Neural progenitor cell (in vitro differentiated cells): ENCODE data around the gene PAX5. TPM values are rescaled to one million over a fixed set of nuclear protein-coding genes. Genes with fewer than 3 reads are reported as not detected.

Source experiments
- DNase-seq: peaks from one replicate; pipeline ENCODE4 v3.0.0-alpha.2; 2016; ENCODE audit warnings: low spot score
- H2AFZ ChIP-seq: fragments of 200-600 bp; sonication (generic); replicated peaks from 2 replicates; pipeline ENCODE4 v1.6.1; 2016; ENCODE audit warnings: antibody characterized with exemption
- H3F3A ChIP-seq: fragments of 200-600 bp; sonication (generic); 2 replicates; pipeline ENCODE4 v1.6.1; 2016; ENCODE audit warnings: antibody characterized with exemption, low read depth
- H3K27ac ChIP-seq: fragments of 200-600 bp; sonication (generic); 2 replicates; pipeline ENCODE4 v1.5.1; 2016; ENCODE audit warnings: mild to moderate bottlenecking
- H3K27me3 ChIP-seq: fragments of 200-600 bp; sonication (generic); 2 replicates; pipeline ENCODE4 v1.6.1; 2016; ENCODE audit warnings: mild to moderate bottlenecking, moderate library complexity
- H3K36me3 ChIP-seq: fragments of 200-600 bp; sonication (generic); 2 replicates; pipeline ENCODE4 v1.5.1; 2016
- H3K4me1 ChIP-seq: fragments of 200-600 bp; sonication (generic); 2 replicates; pipeline ENCODE4 v1.6.1; 2016; ENCODE audit warnings: mixed run types
- H3K4me2 ChIP-seq: fragments of 200-600 bp; sonication (generic); 2 replicates; pipeline ENCODE4 v1.6.1; 2016
- H3K4me3 ChIP-seq: fragments of 200-600 bp; sonication (generic); 2 replicates; pipeline ENCODE4 v1.5.1; 2016
- H3K79me2 ChIP-seq: fragments of 200-600 bp; sonication (generic); 2 replicates; pipeline ENCODE4 v1.6.1; 2016; ENCODE audit warnings: low read depth
- H3K9ac ChIP-seq: fragments of 200-600 bp; sonication (generic); 2 replicates; pipeline ENCODE4 v1.6.1; 2016
- H3K9me3 ChIP-seq: fragments of 200-600 bp; sonication (generic); 2 replicates; pipeline ENCODE4 v1.5.1; 2016; ENCODE audit warnings: low read depth
- H4K20me1 ChIP-seq: fragments of 200-600 bp; sonication (generic); 2 replicates; pipeline ENCODE4 v1.6.1; 2016; ENCODE audit warnings: low read depth
- H3K27ac Mint-ChIP-seq: 3 replicates; pipeline ENCODE4 v1.8.0; 2021; ENCODE audit warnings: mixed read lengths
- H3K27me3 Mint-ChIP-seq: 2 replicates; pipeline ENCODE4 v1.8.0; 2022; ENCODE audit warnings: low read depth, mild to moderate bottlenecking, inconsistent platforms, moderate library complexity, mixed read lengths; ENCODE audit not compliant: insufficient read depth
- H3K36me3 Mint-ChIP-seq: 3 replicates; pipeline ENCODE4 v1.8.0; 2021; ENCODE audit warnings: mixed read lengths
- H3K4me1 Mint-ChIP-seq: 3 replicates; pipeline ENCODE4 v1.8.0; 2021; ENCODE audit warnings: mixed read lengths
- H3K4me3 Mint-ChIP-seq: 3 replicates; pipeline ENCODE4 v1.8.0; 2021; ENCODE audit warnings: mild to moderate bottlenecking, moderate library complexity, mixed read lengths
- H3K9me3 Mint-ChIP-seq: 3 replicates; pipeline ENCODE4 v1.8.0; 2020; ENCODE audit warnings: mixed read lengths
- EZH2 ChIP-seq: fragments of 200-600 bp; sonication (generic); IDR thresholded peaks from 2 replicates; pipeline ENCODE4 v1.6.1; 2017; ENCODE audit warnings: antibody characterized with exemption, mild to moderate bottlenecking, moderate library complexity
- EZH2phosphoT487 ChIP-seq: fragments of 200-600 bp; sonication (generic); IDR thresholded peaks from 2 replicates; pipeline ENCODE4 v1.6.1; 2017; ENCODE audit warnings: antibody characterized with exemption
- total RNA-seq: library from RNA; depleted of rRNA; stranded (reverse); fragments of >200 nt; gene quantifications from 2 replicates; pipeline ENCODE4 v1.2.3, GENCODE V29; 2015; ENCODE audit warnings: low replicate concordance
- TF ChIP-seq, protein P1 (sequence below): fragments of 200-600 bp; sonication (generic); IDR thresholded peaks from 2 replicates; pipeline ENCODE4 v1.5.1; 2017; ENCODE audit warnings: antibody characterized with exemption, mild to moderate bottlenecking

Gene PAX5
- total RNA-seq, 1 donor from 2014 or later, result not detected

DNA sequence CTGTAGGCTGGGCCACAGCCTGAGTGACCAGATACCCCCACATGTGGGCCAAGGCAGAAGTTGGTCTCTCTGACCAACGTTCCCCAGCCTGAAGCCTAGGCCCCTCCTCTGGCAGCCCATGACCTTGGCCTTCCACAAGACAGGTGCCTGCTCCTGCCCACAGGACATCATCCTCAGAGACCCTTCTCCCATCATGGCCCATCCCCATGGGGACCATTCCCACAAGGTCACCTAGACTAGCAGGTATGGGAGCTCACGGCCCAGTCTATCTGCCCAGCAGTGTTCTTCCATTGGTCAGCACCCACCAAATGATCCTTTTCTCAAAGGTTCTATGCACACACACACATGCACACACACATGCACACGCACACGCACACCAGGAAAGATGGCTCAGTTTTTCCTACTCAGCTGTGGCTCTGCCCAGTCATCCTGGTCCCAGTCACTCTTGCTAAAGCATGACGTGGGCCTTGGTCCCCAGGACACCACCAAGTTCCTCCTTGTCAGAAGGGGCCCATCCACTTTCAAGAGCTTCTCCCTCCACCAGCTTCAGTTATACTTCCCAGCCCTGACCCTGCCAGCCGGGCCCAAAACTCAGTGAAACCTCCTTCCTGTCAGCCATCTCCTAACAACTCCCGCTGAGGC lies 65.4 kb downstream of the PAX5 start:
- H3K4me3 ChIP-seq, result no peak overlapping the region
- H2AFZ ChIP-seq, result no peak overlapping the region
- H3K4me2 ChIP-seq, result no peak overlapping the region
- H3F3A ChIP-seq, result no peaks in the 10 kb centered on the region
- H3K27ac ChIP-seq, result no peak overlapping the region
- H3K4me1 ChIP-seq, result no peaks in the 10 kb centered on the region
- Mint-ChIP-seq H3K9me3 (no peaks in the 10 kb centered on the region), H3K27ac (peak overlapping the region; percentile 69), H3K27me3 (peaks cover 6% of the 10 kb centered on the region), H3K36me3 (peaks cover 4% of the 10 kb centered on the region), H3K4me1 (peaks cover 5% of the 10 kb centered on the region), H3K4me3 (no peak overlapping the region)
- no peaks in the 10 kb centered on the region for H3K9me3 ChIP-seq
- TF ChIP-seq, protein P1, sequence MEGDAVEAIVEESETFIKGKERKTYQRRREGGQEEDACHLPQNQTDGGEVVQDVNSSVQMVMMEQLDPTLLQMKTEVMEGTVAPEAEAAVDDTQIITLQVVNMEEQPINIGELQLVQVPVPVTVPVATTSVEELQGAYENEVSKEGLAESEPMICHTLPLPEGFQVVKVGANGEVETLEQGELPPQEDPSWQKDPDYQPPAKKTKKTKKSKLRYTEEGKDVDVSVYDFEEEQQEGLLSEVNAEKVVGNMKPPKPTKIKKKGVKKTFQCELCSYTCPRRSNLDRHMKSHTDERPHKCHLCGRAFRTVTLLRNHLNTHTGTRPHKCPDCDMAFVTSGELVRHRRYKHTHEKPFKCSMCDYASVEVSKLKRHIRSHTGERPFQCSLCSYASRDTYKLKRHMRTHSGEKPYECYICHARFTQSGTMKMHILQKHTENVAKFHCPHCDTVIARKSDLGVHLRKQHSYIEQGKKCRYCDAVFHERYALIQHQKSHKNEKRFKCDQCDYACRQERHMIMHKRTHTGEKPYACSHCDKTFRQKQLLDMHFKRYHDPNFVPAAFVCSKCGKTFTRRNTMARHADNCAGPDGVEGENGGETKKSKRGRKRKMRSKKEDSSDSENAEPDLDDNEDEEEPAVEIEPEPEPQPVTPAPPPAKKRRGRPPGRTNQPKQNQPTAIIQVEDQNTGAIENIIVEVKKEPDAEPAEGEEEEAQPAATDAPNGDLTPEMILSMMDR, result no peak
- TF ChIP-seq EZH2phosphoT487 (no peak), EZH2 (no peak)
- no peak overlapping the region for H3K9ac ChIP-seq
- no peaks in the 10 kb centered on the region for H3K27me3 ChIP-seq
- H3K79me2 ChIP-seq, result no peaks in the 10 kb centered on the region
- no peak for DNase-seq
- H4K20me1 ChIP-seq, result no peaks in the 10 kb centered on the region
- H3K36me3 ChIP-seq, result no peaks in the 10 kb centered on the region

DNA sequence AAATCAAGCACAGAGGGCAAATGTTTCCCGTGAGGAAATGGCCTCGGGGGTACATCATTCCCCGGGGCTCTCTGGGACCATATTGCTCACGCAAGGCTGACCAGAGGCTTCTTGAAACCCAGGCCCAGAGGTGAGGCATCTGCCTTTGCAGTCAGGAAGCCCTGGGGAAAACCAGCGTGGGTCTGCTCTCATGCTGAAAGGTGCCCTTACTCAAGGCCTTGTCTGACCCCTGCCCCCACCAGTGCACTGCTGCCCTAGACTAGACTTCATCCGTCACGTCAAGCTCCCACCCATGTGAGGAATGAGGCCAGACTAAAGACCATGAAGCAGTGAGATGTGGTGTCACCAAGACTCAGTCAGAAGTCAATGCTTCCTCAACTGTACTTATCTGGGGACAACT lies 66.1 kb downstream of the PAX5 start:
- no peak overlapping the region for H2AFZ ChIP-seq
- no peaks in the 10 kb centered on the region for H3K36me3 ChIP-seq
- H3K27ac ChIP-seq, result no peak overlapping the region
- no peaks in the 10 kb centered on the region for H4K20me1 ChIP-seq
- no peaks in the 10 kb centered on the region for H3K27me3 ChIP-seq
- no peaks in the 10 kb centered on the region for H3F3A ChIP-seq
- H3K4me1 ChIP-seq, result no peaks in the 10 kb centered on the region
- no peak overlapping the region for H3K4me3 Mint-ChIP-seq
- peaks cover 5% of the 10 kb centered on the region for H3K4me1 Mint-ChIP-seq
- H3K9me3 Mint-ChIP-seq, result no peaks in the 10 kb centered on the region
- no peaks in the 10 kb centered on the region for H3K9me3 ChIP-seq
- DNase-seq, result no peak
- peaks cover 4% of the 10 kb centered on the region for H3K36me3 Mint-ChIP-seq
- no peaks in the 10 kb centered on the region for H3K79me2 ChIP-seq
- H3K4me2 ChIP-seq, result no peak overlapping the region
- H3K27ac Mint-ChIP-seq, result no peak overlapping the region
- H3K27me3 Mint-ChIP-seq, result peaks cover 6% of the 10 kb centered on the region
- H3K4me3 ChIP-seq, result no peak overlapping the region
- TF ChIP-seq, protein P1, result no peak
- H3K9ac ChIP-seq, result no peak overlapping the region

DNA sequence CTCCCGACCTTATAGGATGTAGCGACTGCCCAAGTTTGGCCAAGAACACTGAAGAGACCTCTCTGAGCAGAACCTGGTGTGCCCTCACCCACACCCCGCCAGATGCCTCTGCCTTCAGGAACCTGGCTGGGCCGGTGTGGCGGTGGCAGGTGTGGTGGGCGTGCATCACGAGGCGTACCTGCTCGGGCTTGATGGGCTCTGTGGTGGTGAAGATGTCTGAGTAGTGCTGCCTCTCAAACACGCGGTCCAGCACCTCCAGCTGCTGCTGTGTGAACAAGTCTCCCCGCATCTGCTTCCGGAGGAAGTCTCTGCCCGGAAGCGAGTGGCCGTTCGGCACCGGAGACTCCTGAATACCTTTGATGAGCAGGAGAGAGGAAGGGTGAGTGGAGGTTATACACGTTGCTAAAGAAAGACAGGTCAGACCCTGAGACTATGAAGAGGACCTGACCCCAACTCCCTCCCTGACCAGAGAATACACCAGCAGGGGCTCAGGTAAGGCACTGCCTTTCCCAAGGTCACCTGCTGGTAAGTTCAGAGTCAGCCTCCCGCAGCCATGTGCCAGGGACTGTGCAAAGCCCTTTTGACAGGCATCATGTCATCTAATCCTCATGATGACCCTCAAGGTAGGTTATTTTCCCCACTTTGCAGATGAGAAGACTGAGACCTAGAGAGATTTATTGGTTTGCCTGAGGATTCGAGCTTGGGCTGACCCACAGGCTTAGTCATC lies 67.5 kb downstream of the PAX5 start:
- Histone ChIP-seq H3K27me3 (no peaks in the 10 kb centered on the region), H3K4me1 (peaks cover 3% of the 10 kb centered on the region), H3K9me3 (no peaks in the 10 kb centered on the region), H3F3A (no peaks in the 10 kb centered on the region), H3K36me3 (no peaks in the 10 kb centered on the region), H3K9ac (no peak overlapping the region), H3K4me2 (no peak overlapping the region), H3K79me2 (no peaks in the 10 kb centered on the region), H4K20me1 (no peaks in the 10 kb centered on the region), H3K4me3 (no peak overlapping the region), H2AFZ (no peak overlapping the region), H3K27ac (no peak overlapping the region)
- Mint-ChIP-seq H3K4me3 (no peak overlapping the region), H3K36me3 (peaks cover 7% of the 10 kb centered on the region), H3K4me1 (peaks cover 5% of the 10 kb centered on the region), H3K9me3 (no peaks in the 10 kb centered on the region), H3K27ac (no peak overlapping the region), H3K27me3 (peaks cover 5% of the 10 kb centered on the region)
- DNase-seq, result no peak
- no peak for TF ChIP-seq EZH2phosphoT487
- TF ChIP-seq, protein P1, result no peak
- no peak for TF ChIP-seq EZH2
